Endothelial cell of umbilical vein (primary cell): Measurements from ENCODE around the gene HSD17B14. TPM values are rescaled to one million over a fixed set of nuclear protein-coding genes. Genes with fewer than 3 reads are reported as not detected.

Source experiments
- BruUV-seq: library from RNA; stranded (reverse); fragments of 400-500 nt; replicated peaks from 2 replicates; lab custom pipeline; 2021; lab: Mats Ljungman, UMichigan
- CTCF ChIA-PET: fragments of 300-600, 350-600 bp; sonication (Branson Sonifier 250); formaldehyde crosslinking; loops from one replicate; lab custom pipeline; 2021; ENCODE audit warnings: antibody characterized with exemption, inconsistent platforms; lab: Charles Lee
- POLR2A ChIA-PET: fragments of 300-600, 350-600 bp; sonication (Branson Sonifier 250); formaldehyde crosslinking; loops from one replicate; lab custom pipeline; 2021; ENCODE audit warnings: antibody characterized with exemption, inconsistent platforms; lab: Charles Lee
- DNase-seq: peaks from one replicate; pipeline ENCODE4 v3.0.0-alpha.2; 2011; ENCODE audit warnings: low read depth, low spot score
- FAIRE-seq: peaks from 2 replicates; lab custom pipeline; 2011; peaks lifted over from hg19 to GRCh38; lab: Jason Lieb, UNC
- H2AFZ ChIP-seq: 2 replicates; pipeline ENCODE4 v1.6.0; 2012; ENCODE audit warnings: low read depth, low read length, control low read depth, inconsistent platforms
- H3K27ac ChIP-seq: 2 replicates; pipeline ENCODE4 v1.5.1; 2011; ENCODE audit warnings: low read depth, mild to moderate bottlenecking, control low read depth, low read length, moderate library complexity; ENCODE audit not compliant: insufficient read depth
- H3K27me3 ChIP-seq, 2 experiments: 2 replicates each; pipeline versions ENCODE4 v1.6.0 to v1.6.1; 2011; ENCODE audit warnings: low read length in 2 of 2, mixed read lengths in 1 of 2; ENCODE audit not compliant: control insufficient read depth in 2 of 2, insufficient read depth in 2 of 2
- H3K36me3 ChIP-seq, 2 experiments: 2 replicates in 1 of 2; 3 replicates in 1 of 2; pipeline ENCODE4 v1.5.1; 2011; ENCODE audit warnings: low read length in 2 of 2, mild to moderate bottlenecking in 1 of 2, moderate library complexity in 1 of 2; ENCODE audit not compliant: control insufficient read depth in 2 of 2, insufficient read depth in 2 of 2; ENCODE audit errors: extremely low read depth in 1 of 2
- H3K4me1 ChIP-seq: 3 replicates; pipeline ENCODE4 v1.5.1; 2011; ENCODE audit warnings: mild to moderate bottlenecking, low read length; ENCODE audit not compliant: control insufficient read depth, insufficient read depth; ENCODE audit errors: extremely low read depth
- H3K4me2 ChIP-seq: 2 replicates; pipeline ENCODE4 v1.6.1; 2011; ENCODE audit warnings: low read length, control low read depth, mixed read lengths; ENCODE audit not compliant: insufficient read depth
- H3K4me3 ChIP-seq, 3 experiments: fragments of 200-600 bp in 1 of 3; sonication (generic), shearing (Covaris generic) in 1 of 3; replicated peaks in 1 of 3; 2 replicates each; pipeline ENCODE4 v1.5.1; 2011 to 2016; ENCODE audit warnings: control low read depth in 3 of 3, low read length in 3 of 3, mild to moderate bottlenecking in 2 of 3, inconsistent platforms in 1 of 3, low read depth in 1 of 3, moderate library complexity in 1 of 3; ENCODE audit not compliant: insufficient read depth in 1 of 3
- H3K79me2 ChIP-seq: 2 replicates; pipeline ENCODE4 v1.6.0; 2012; ENCODE audit warnings: low read length, inconsistent platforms; ENCODE audit not compliant: control insufficient read depth, insufficient read depth
- H3K9ac ChIP-seq: replicated peaks from 2 replicates; pipeline ENCODE3; 2011; ENCODE audit warnings: low read length, control low read depth; ENCODE audit not compliant: insufficient read depth; ENCODE audit errors: extremely low read depth
- H3K9me1 ChIP-seq: replicated peaks from 3 replicates; pipeline ENCODE4 v1.6.0; 2011; ENCODE audit warnings: mild to moderate bottlenecking, low read length; ENCODE audit not compliant: control insufficient read depth, insufficient read depth; ENCODE audit errors: extremely low read depth
- H3K9me3 ChIP-seq: replicated peaks from 2 replicates; pipeline ENCODE4 v1.5.1; 2012; ENCODE audit warnings: low read length, inconsistent platforms; ENCODE audit not compliant: control insufficient read depth, insufficient read depth
- H4K20me1 ChIP-seq: replicated peaks from 2 replicates; pipeline ENCODE3; 2011; ENCODE audit warnings: mild to moderate bottlenecking, low read length; ENCODE audit not compliant: control insufficient read depth, insufficient read depth; ENCODE audit errors: extremely low read depth
- EZH2 ChIP-seq: IDR thresholded peaks from 2 replicates; pipeline ENCODE4 v1.6.1; 2012; ENCODE audit warnings: borderline replicate concordance, low read depth, mild to moderate bottlenecking, moderate library complexity, low read length, inconsistent platforms; ENCODE audit not compliant: severe bottlenecking
- FOS ChIP-seq: IDR thresholded peaks from 2 replicates; pipeline ENCODE4 v1.6.1; 2011; ENCODE audit warnings: mild to moderate bottlenecking, low read length, moderate library complexity, borderline replicate concordance; ENCODE audit not compliant: insufficient read depth
- GATA2 ChIP-seq: IDR thresholded peaks from 2 replicates; pipeline ENCODE4 v1.7.0; 2011; ENCODE audit warnings: low read depth, mild to moderate bottlenecking, moderate library complexity, mixed read lengths, low read length; ENCODE audit not compliant: insufficient read length, insufficient read depth
- JUN ChIP-seq: IDR thresholded peaks from 2 replicates; pipeline ENCODE4 v1.6.1; 2011; ENCODE audit warnings: borderline replicate concordance, low read depth; ENCODE audit not compliant: insufficient read length, insufficient read depth
- MYC ChIP-seq: IDR thresholded peaks from one replicate; pipeline ENCODE4 v1.6.1; 2011; ENCODE audit warnings: mild to moderate bottlenecking, low read depth, low read length
- POLR2A ChIP-seq: IDR thresholded peaks from 2 replicates; pipeline ENCODE4 v1.6.1; 2012; ENCODE audit warnings: low read depth, mild to moderate bottlenecking, control low read depth, low read length
- POLR2AphosphoS5 ChIP-seq: IDR thresholded peaks from 2 replicates; pipeline ENCODE4 v1.6.1; 2012; ENCODE audit warnings: low read depth, mild to moderate bottlenecking, control low read depth, low read length, moderate library complexity; ENCODE audit not compliant: insufficient read depth
- dilution Hi-C: fragments of 300-500 bp; cut with MboI; formaldehyde crosslinking; loops from one replicate; pipeline ENCODE4 v1.15.0; 2019; ENCODE audit warnings: low sequenced_read_pairs; ENCODE audit not compliant: extremely low pct_ligation_motif_present
- intact Hi-C: fragments of 100-400 bp; cut with micrococcal nuclease; formaldehyde crosslinking; loops from one replicate; pipeline ENCODE4 v1.10.0; 2022
- polyA plus RNA-seq, 4 experiments: library from polyadenylated mRNA; depleted of rRNA in 3 of 4; stranded (reverse) in 3 of 4; unstranded in 1 of 4; fragments of >200 nt; gene quantifications; 2 replicates each; pipeline versions ENCODE4 v1.2.1 to v1.2.3, GENCODE V29; 2011 to 2012; ENCODE audit warnings: missing spikeins in 1 of 4
- total RNA-seq: library from RNA; stranded (reverse); gene quantifications from 2 replicates; pipeline ENCODE4 v1.2.3, GENCODE V29; 2021
- TF ChIP-seq, protein P1 (sequence below): IDR thresholded peaks from 2 replicates; pipeline ENCODE4 v1.6.1; 2011; ENCODE audit not compliant: insufficient read depth, insufficient read length
- TF ChIP-seq, protein P2 (sequence below), 2 donors: IDR thresholded peaks; 1 replicate in 1 of 2; 2 replicates in 1 of 2; pipeline ENCODE4 v1.5.1; 2011; ENCODE audit warnings: low read length in 2 of 2, mild to moderate bottlenecking in 2 of 2, moderate library complexity in 2 of 2, control low read depth in 1 of 2, inconsistent platforms in 1 of 2, low read depth in 1 of 2; ENCODE audit not compliant: insufficient read depth in 1 of 2; ENCODE audit errors: extremely low read depth in 1 of 2

Gene HSD17B14
- total and polyA plus RNA-seq, 2 donors (not counting 3 experiments of a cell fraction or from before 2014, with no cell fraction given) = 20.9 to 46.3 TPM

DNA sequence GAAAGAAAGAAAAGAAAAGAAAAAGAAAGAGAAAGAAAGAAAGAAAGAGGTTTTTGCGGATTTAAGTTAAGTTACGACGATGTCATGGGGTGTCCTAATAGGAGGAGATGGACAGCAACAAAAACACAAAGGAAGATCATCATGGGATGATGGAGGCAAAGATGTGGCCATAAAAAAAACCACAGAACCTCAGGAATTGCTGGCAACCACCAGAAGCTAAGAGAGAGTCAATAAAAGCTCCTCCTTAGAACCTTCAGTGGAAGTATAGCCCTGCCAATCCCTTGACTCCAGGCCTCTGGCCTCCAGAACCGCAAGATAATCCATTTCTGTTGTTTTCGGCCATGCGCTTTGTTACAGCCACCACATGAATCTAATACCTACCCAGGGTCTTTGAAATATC lies 20.6 kb upstream of the HSD17B14 start:
- Histone ChIP-seq H3K4me3 (no peak overlapping the region), H2AFZ (no peak overlapping the region), H3K27me3 (no peaks in the 10 kb centered on the region), H3K9ac (no peak overlapping the region), H3K4me2 (no peak overlapping the region), H4K20me1 (no peaks in the 10 kb centered on the region), H3K36me3 (no peaks in the 10 kb centered on the region), H3K9me3 (no peaks in the 10 kb centered on the region), H3K79me2 (no peaks in the 10 kb centered on the region), H3K4me1 (no peaks in the 10 kb centered on the region), H3K27ac (no peak overlapping the region), H3K9me1 (no peaks in the 10 kb centered on the region)
- TF ChIP-seq, protein P1, sequence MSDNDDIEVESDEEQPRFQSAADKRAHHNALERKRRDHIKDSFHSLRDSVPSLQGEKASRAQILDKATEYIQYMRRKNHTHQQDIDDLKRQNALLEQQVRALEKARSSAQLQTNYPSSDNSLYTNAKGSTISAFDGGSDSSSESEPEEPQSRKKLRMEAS = no peak
- TF ChIP-seq MYC (no peak), EZH2 (no peak), POLR2A (no peak), POLR2AphosphoS5 (no peak), JUN (no peak), GATA2 (no peak), FOS (no peak)
- TF ChIP-seq, protein P2, sequence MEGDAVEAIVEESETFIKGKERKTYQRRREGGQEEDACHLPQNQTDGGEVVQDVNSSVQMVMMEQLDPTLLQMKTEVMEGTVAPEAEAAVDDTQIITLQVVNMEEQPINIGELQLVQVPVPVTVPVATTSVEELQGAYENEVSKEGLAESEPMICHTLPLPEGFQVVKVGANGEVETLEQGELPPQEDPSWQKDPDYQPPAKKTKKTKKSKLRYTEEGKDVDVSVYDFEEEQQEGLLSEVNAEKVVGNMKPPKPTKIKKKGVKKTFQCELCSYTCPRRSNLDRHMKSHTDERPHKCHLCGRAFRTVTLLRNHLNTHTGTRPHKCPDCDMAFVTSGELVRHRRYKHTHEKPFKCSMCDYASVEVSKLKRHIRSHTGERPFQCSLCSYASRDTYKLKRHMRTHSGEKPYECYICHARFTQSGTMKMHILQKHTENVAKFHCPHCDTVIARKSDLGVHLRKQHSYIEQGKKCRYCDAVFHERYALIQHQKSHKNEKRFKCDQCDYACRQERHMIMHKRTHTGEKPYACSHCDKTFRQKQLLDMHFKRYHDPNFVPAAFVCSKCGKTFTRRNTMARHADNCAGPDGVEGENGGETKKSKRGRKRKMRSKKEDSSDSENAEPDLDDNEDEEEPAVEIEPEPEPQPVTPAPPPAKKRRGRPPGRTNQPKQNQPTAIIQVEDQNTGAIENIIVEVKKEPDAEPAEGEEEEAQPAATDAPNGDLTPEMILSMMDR (IDR thresholded peaks at IDR 0.05; ENCODE audit: extremely low read depth in 1 of 2, insufficient read depth in 1 of 2, low read depth in 1 of 2, low read length in 2 of 2) = no peak
- FAIRE-seq (no peak), DNase-seq (no peak)
- ChIA-PET CTCF (interaction anchor here (1.5 to 6.7 kb wide), 3 partner anchors 12 to 113 kb away, joined by 3 to 47 read pairs (median 4); no protein-coding TSS in a partner anchor), POLR2A (interaction anchor here (0.7 kb wide), 1 partner anchor 15 kb away, joined by 3 read pairs; the partner anchor contains the start of gene PPP1R15A)
- dilution Hi-C loops = no loop called here
- intact Hi-C loops = no loop called here
- no TSS peak for BruUV-seq
